CD4-positive, alpha-beta T cell treated with Interleukin-21 for 1 hour (primary cell): ENCODE results near the gene OR10H1.
"Not testable (repeated sequence)": the region's sequence is repeated elsewhere in the genome, so short reads cannot be mapped to it uniquely, and the experiment has no call there.

Source experiments
- DNase-seq: peaks from one replicate; pipeline ENCODE4 v3.0.0-alpha.2; 2020

The OR10H1 gene

DNA sequence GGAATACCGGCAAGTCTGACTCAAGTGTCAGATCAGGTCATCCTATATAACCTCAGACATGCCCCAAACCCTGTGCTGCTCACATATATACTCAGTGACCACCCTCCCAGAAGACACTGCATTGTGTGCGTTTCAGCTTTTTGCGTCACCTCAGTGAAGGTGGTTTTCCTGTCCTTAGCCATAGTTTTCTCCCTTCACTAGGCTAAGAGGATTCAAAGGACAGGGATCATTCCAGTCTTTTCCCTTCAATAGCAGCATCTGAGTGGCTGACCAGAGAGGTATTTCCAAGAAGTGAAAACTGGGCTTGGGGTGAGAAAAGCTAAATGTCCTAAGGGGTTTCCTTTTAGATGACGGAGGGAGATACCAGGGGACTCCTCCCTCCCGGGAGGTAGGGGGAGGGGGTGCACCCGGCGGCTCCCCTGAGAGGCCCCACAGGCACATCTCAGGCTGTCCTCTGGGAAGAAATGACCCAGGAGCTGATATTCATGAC is 12.7 kb upstream of the OR10H1 start:
- no peak for DNase-seq

DNA sequence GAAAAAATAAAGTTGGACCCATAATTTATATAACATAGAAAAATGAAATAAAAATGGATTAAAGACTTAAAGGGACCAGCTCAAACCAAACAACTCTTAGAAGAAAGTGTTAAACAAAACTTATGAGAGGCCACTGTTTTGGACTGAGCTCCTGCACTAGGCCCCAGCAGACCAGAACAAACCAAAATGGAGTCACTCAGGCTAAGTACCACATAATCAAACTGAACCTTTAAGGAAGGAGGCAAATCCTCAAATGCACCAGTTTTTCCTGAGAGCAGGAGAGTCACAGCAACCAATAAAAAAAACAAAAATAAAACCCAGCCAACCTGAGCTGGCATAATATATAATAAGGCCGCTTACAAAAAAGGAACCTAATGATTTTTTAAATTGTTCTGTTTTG is 10.3 kb upstream of the OR10H1 start:
- no peak for DNase-seq

DNA sequence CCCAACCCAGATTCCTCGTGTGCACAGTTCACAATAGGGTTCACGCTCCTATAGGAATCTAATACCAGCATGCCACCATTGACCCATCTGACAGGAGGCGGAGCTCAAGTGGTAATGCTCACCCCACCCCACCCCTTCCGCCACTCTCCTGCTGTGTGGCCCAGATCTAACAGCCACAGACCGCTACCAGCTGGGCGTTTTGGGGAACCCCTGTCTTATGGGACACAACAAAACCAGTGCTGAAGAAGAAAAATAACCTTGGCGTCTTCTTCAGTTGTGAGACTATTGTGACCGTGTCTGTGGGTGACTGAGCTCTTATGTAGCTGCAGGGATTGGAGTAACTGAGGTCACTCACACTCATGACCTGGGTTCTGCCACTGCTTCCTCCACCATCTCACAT is 5.2 kb upstream of the OR10H1 start:
- DNase-seq, result peak; percentile 34

DNA sequence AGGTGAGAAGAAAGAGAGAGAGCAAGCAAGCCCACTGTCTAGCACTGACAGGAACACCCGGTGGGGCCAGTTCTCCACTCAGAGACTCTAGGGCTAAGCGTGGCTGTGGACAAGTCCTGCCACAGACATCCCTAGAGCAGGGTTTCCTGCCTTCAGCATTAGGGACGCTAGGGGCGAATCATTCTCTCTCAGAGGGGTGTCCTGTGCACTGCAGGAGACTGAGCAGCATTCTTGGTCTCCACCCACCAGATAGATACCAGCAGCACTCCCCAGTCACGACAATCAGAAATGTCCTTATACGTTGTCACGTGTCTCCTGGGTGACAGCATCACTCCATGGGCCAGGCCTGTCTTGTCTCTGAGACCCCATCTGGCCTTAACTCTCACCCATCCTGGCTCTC is 1.5 kb downstream of the OR10H1 start:
- no peak for DNase-seq

DNA sequence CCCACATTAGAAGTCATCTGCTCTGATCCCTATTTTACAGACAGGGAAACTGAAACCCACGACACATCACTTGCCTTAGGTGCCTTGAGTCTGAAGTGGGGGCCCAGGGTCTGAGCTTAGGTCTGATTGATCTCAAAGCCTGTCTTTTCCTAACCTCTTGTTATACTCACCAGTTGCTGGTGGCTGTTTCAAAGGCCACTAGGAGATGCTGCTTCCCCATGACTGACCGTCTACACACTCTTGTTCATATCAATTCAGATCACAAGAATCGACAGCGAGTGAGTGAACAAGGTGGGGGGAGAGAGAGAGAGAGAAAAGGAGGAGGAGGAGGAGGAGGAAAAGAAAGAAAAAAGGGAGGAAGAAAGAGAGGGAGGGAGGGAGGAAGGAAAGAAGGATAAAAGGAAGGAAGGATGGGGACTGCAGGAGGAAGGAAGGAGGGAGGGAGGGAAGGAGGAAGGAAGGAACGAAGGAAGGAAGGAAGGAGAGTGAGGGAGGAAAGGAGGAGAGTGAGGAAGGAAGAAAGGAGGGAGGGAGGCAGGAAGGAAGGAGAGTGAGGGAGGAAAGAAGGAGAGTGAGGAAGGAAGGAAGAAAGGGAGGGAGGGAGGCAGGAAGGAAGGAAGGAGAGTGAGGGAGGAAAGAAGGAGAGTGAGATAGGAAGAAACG is 3.3 kb downstream of the OR10H1 start:
- peak; percentile 58 for DNase-seq

DNA sequence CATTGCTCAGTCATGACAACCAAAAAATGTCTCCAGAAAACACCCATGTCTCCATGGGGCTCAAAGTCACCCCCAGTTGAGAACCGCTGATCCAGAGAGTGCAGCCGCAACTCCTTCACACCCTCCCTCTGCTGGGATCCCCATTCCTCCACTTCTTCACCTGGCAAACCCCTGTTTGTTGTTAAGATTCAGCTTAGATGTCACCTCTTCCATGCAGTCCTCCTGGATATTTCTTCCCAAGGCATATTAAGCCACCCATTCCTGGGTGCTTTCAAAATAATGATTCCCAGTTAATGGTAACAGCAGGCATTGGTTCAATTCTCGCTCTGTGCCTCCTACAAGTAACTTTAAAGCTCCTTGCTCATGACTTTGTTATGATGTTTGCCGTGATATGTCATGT is 4.0 kb downstream of the OR10H1 start:
- DNase-seq, result no peak

DNA sequence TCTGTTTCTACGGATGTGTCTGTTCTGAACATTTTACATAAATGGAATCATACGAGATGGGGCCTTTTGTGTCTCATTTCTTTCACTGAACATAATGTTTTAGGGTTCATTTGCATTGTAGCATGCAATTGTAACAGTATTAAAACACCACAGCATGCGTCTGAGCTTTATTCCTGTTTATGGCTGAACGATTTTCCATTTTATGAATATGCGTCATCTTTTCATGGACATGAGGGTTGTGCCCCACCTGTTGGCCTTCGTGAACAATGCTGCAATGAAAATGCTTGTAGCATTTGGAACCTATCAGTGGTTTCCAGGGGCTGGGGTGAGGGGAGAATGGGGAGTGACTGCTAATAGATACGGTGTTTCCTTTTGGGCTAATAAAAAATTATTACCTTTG is 5.1 kb downstream of the OR10H1 start:
- no peak for DNase-seq

DNA sequence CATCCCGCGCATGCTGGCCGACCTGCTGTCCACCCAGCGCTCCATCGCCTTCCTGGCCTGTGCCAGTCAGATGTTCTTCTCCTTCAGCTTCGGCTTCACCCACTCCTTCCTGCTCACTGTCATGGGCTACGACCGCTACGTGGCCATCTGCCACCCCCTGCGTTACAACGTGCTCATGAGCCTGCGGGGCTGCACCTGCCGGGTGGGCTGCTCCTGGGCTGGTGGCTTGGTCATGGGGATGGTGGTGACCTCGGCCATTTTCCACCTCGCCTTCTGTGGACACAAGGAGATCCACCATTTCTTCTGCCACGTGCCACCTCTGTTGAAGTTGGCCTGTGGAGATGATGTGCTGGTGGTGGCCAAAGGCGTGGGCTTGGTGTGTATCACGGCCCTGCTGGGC is 21.2 kb downstream of the OR10H1 start:
- not testable (repeated sequence) for DNase-seq

DNA sequence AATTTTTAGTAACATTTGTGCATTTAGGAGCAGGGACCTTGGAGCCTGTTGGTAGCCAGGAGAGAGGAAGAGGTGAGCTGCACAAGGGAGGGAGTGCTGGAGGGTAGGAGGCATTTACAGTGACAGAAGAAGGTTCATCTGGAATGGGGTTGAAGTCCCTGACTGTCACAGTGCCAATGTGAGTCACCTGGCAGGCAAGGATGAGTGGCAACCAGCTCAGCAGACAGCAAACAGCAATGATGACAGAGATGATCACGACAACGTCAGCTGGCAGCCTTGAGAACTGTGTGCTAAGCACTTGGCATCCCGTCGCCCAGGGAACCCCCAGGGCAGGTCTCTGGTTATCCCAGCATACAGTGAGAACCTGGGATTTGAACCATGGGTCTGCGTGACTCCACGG is 25.4 kb downstream of the OR10H1 start:
- DNase-seq, result no peak

DNA sequence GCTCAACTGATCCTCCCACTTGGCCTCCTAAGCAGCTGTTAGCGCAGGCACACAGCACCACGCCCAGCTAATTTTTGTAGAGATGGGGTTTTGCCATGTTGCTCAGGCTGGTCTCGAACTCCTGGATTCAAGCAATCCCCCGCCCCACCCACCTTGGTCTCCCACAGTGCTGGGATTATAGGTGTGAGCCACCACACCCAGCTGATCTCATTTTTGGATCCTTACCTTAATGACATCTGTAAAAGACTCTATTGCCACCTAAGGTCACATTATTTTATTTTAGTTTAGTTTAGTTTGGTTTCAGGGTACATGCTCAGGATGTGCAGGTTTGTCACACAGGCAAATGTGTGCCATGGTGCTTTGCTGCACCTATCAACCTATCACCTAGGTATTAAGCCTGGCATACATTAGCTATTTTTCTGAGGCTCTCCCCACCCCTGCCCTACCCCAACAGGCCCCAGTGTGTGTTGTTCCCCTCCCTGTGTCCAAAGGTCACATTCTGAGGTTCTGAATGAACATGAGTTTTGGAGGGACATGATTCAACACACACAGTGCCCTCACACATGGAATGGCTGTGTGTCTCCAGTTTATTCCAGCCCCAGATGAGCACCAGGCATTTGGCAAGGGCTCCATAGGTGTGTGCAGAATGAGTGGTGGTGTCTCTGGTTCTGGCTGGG is 26.7 kb downstream of the OR10H1 start:
- no peak for DNase-seq

DNA sequence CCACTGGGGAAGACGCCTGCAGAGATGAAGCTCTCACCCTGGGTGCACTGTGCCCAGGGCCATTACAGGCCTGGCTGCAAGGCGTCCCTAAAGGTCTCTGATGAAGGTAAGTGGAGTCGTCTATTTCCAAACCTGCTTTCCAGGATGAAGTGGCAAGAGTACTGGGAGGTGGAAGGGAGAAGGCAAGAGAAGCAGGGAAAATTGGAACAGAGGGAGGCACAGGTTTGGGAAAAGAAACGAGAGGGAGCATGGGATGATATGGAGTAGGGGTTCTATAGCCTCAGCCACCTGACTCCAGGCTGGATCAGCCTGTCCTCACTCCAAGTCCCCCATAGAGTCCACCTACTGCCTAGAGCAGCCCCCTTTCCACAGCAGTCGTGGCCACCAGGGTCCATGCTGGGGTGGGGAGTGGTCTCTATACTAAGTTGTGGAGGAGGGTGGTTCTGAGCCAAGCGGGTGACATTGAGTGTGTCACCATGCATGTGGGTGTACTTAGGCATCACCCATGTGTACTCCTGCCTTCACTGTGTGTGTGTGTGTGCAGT is 27.8 kb downstream of the OR10H1 start, which contains the start of gene OR10H5:
OR10H5 (plus strand) TSS at position 51 of the 545 bp plus-strand sequence. CDS start 6,388 bp downstream, outside the sequence.
- no peak for DNase-seq

DNA sequence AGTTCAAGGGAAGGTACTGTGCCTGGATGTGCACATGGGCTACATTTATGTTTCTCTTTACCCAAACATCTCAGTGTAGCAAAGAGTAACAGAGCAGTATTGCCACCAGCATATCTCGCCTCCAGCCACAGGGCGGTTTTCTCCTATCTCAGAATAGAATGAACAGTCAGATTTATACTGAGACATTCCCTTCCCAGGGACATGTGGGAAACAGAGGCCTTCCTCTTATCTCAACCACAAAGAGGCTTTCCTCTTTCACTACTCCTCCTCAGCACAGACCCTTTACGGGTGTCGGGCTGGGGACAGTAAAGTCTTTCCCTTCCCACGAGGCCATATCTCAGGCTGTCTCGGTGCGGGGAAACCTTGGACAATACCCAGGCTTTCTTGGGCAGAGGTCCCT is 32.6 kb downstream of the OR10H1 start:
- DNase-seq, result not testable (repeated sequence)

DNA sequence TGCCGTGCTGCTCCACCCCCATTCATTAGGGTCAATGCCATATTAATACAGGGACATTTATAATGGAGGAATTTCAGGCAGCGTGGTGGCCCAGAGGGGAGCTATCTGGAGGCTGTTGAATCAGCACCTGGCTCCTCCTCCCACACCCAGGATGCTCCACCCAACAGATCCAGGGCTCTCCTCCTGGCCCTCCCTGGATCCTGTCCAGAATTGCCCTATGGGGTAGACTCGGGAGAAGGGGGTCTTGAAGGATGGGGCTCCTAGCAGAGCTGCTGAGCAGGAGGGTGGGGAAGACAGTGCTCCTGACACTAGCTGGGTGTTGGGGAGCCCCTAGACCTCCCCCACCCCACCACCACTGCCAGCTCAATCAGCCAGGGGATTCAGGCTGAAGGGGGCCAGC is 33.3 kb downstream of the OR10H1 start:
- DNase-seq, result no peak

DNA sequence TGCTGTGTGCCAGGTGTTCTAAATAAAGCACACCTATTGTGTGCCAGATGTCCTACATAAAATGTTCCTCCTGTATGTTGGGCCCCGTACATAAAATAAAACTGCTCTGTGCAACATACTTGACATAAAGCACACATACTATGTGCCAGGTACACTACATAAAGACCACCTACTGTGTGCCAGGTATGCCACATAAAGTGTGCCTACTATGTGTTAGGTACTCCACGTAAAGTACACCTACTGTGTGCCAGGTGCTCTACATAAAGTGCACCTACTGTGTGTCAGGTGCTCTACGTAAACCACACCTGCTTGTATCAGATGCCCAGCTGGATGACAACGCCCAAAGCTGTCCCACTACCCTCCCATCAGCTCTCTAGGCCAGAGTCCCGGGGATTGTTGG is 33.8 kb downstream of the OR10H1 start:
- no peak for DNase-seq

DNA sequence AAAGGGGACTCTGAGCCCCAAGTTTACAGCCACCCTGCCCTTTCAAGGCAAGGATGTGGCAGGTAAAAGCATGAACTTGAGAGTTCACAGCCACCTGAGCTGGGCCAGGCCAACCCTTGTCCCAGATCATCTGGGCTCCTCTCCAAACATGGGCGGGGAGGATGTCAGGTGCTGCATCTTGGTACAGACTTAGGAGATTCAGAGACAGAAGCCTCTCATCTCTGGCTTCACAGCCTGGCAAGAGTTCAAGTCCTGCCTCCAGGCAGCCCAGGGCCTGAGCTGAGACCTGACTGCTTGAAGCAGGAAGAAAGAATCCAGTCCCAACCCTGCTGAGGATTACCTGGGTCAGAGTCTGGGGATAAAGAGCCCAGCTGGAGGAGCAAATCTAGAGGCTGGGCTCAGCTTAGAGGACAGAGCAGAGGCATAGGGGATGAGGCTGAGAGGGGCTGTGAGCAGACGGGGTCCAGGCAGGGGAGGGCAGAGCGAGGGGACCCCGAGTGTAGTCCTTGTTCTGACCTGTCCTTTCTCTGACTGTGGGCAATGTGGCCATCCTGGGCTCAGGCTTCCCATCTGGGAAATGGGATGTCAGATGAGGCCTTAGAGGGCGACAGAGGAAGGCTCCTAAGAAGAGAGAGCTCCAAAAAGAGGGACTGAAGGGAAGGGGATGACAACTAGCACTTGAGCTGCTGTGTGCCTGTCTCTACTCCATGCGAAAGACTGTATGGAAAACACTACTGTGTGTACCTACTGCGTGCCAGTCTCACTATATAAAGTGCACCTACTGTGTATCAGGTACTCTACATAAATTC is 34.6 kb downstream of the OR10H1 start:
- no peak for DNase-seq

DNA sequence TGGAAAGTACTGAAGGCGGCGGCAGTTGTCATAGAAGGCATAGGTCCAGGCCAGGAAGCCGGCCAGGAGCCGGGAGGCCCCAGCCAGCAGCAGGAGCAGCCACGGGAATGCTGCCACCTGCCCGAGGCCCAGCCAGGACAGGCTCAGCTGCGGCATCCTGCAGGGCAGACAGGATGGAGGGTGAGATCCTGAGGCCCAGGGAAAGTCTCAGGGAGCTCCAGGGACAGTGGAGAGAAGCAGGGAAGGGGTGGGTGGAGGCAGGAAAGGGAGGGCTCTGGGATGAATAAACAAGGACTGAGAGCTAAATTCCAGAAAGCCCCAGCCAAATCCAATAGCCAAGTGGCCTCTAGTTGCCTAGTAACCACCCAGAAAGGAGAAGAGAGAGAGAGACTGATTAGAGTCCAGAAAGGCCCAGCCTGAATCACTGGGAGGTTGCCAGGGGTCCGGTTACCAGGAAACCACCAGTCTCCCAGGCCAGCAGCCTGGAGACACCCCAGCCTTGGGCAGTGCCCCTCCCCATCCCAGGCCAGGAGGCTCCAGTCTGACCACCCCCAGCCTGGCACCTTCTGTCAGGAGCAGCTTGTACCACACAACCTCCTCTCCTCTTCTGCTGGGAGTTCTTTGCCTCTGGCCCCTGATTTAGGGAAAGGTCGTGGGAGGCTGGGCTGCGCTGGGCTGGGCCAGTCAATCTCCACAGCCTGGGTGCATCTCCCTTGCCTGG is 35.5 kb downstream of the OR10H1 start:
- no peak for DNase-seq

DNA sequence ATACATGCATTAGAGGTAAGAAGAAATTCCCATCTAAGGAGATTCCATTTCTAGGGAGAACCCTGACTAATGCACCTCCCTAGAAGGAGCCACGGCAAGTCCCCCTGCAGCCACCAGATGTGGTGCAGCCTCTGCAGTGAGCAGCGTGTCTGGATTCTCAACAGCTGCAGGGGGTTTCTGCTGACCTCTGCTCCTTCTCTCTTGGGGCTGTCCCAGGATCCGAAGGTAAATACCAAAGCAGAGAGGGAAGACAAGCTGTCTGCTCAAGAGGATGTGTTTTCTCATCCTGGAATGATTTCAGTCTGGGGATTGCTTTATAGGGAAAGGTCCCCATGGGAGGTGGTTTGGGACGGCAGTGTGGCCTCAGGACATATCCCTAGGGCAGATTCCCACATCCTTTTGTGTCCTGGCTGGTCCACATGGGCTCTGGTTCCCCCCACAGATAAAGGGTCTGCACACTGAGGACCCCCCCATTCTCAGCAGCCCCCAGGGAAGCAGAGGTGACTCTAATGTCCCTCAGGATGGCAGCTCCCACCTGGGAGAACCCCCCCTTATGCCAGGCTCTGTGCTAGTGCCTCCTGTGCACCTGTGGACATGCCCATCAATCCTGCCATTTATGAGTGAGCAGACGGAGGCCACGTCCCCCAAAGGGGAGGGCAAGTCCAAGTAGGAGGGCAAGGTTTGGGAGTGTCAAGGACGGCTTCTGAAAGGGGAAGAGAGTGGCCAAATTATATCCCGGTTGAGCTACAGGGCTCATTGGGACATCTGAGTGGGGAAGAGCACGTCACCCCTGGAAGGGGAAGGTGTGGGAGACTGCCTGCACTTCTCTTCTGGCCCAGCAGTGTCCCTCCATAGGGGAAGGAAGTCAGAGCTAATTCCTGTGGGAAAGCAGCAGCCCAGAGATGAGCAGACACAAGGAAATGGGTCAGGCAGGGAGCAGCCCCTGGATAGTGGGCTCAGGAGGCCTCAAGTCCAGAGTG is 38.2 kb downstream of the OR10H1 start:
- DNase-seq, result no peak

DNA sequence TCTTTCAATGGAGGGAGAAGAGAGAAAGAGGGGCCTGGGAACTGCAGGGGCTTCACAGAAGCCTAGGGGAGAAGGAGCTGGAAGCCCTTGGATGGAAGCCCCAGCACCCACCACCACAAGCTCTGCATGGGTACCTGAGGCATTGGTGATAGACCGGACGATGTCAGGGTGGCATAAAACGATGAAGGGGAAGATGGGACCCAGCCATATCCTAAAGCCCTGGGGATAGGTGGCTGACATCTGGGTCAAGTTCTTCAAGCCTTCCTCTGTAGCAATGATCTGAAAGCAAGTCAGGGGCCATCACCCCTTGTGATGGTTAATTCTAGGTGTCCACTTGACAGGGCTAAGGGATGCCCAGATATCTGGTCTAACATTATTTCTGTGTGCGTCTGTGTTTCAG is 39.2 kb downstream of the OR10H1 start:
- no peak for DNase-seq

DNA sequence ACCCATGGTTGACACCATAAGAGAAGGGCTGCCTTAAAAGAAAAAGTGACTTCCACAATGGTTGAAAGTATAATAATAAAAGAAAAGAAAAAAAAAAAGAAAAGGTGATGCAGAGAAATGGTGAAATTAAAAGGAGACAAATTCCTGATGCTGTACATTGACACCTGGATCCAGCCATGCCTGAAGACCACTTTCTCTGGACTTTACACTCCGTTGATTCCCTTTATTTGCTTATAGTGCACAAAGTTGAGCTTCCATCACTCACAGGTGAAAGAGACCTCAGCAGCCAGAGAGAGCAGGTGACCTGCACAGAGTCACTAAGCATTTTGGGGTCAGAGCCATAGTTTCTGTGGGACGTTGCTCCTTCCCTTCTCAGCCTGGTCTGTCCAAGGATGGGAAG is 40.2 kb downstream of the OR10H1 start:
- DNase-seq, result no peak

DNA sequence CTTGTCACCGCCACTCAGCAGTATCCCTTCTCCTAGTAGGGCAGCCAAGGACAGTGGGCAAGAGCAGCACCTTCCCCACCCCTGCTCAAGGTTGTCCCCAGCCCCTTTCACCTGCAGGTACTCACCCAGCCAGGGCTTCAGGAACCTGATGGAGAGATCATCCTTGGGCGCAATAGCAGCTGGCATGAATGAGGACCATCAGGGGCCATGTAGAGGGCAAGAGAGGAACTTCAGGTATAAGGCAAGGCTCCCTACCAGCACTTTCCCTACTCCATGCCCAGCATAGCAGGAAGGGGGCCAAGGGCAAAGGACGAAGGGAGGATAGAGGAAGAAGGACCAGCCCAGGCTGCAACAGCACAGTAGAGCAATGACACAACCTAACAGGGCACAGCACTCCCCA is 41.3 kb downstream of the OR10H1 start:
- not testable (repeated sequence) for DNase-seq

DNA sequence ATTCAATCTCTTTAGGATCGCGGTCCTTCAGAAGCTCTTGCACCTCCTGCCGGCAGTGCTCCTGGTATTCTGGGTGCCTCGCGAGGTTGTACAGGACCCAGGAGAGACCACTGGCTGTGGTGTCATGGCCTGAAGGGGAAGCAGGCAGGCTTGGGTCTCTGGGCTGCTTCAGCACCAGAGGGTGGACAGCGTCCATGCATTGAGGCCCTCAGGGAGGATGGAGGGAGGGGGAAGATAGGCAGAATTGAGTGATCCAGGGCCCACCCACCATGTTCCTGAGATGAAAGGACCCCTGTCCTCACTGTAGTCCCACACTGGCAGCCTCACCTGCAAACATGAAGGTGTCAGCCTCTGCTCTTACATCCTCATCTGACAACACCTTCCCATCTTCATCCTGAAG is 45.9 kb downstream of the OR10H1 start:
- DNase-seq, result no peak
